WTC11 (cell line): ENCODE measurements around the gene SPATA2.

Experiments
- CTCF ChIP-seq: fragments of 200-600 bp; IDR thresholded peaks from 2 replicates; pipeline ENCODE4 v1.8.0; 2022; ENCODE audit warnings: antibody characterized with exemption
- JUN ChIP-seq: sonication (generic); formaldehyde crosslinking; IDR thresholded peaks from 2 replicates; pipeline ENCODE4 v1.8.0; 2023; ENCODE audit warnings: mild to moderate bottlenecking, missing genetic modification reagents
- KAT7 ChIP-seq: sonication (generic); formaldehyde crosslinking; IDR thresholded peaks from 2 replicates; pipeline ENCODE4 v1.8.1; 2023; ENCODE audit warnings: missing genetic modification reagents, mild to moderate bottlenecking, borderline replicate concordance
- NFATC4 ChIP-seq: fragments of 250-450 bp; sonication (Bioruptor Pico); IDR thresholded peaks from 2 replicates; pipeline ENCODE4 v1.9.0; 2021; ENCODE audit warnings: mild to moderate bottlenecking
- SP1 ChIP-seq: sonication (generic); formaldehyde crosslinking; conservative IDR thresholded peaks from 2 replicates; pipeline ENCODE4 v1.8.1; 2022; ENCODE audit warnings: missing genetic modification reagents
- USF1 ChIP-seq: sonication (generic); formaldehyde crosslinking; IDR thresholded peaks from 2 replicates; pipeline ENCODE4 v1.8.0; 2022; ENCODE audit warnings: mild to moderate bottlenecking, missing genetic modification reagents
- ZNF121 ChIP-seq: sonication (generic); formaldehyde crosslinking; IDR thresholded peaks from 2 replicates; pipeline ENCODE4 v1.8.0; 2023; ENCODE audit warnings: missing genetic modification reagents
- ZNF317 ChIP-seq: sonication (generic); formaldehyde crosslinking; IDR thresholded peaks from 2 replicates; pipeline ENCODE4 v1.8.1; 2023; ENCODE audit warnings: low read depth, mild to moderate bottlenecking, moderate library complexity, missing genetic modification reagents, borderline replicate concordance

GRCh38 chr20:49889935-49890333 is 25.4 kb downstream of the SPATA2 start:
- TF ChIP-seq SP1 (CRISPR knock-in tag): no peak
- peak; percentile 76 for TF ChIP-seq CTCF
- no peak for TF ChIP-seq ZNF317 (CRISPR knock-in tag)
- no peak for TF ChIP-seq ZNF121 (CRISPR knock-in tag)
- TF ChIP-seq USF1 (CRISPR knock-in tag): no peak
- TF ChIP-seq NFATC4: no peak
- TF ChIP-seq JUN (CRISPR knock-in tag): no peak
- TF ChIP-seq KAT7 (CRISPR knock-in tag): no peak
